Measurements from ENCODE around the gene SETD1A.

The SETD1A gene

DNA sequence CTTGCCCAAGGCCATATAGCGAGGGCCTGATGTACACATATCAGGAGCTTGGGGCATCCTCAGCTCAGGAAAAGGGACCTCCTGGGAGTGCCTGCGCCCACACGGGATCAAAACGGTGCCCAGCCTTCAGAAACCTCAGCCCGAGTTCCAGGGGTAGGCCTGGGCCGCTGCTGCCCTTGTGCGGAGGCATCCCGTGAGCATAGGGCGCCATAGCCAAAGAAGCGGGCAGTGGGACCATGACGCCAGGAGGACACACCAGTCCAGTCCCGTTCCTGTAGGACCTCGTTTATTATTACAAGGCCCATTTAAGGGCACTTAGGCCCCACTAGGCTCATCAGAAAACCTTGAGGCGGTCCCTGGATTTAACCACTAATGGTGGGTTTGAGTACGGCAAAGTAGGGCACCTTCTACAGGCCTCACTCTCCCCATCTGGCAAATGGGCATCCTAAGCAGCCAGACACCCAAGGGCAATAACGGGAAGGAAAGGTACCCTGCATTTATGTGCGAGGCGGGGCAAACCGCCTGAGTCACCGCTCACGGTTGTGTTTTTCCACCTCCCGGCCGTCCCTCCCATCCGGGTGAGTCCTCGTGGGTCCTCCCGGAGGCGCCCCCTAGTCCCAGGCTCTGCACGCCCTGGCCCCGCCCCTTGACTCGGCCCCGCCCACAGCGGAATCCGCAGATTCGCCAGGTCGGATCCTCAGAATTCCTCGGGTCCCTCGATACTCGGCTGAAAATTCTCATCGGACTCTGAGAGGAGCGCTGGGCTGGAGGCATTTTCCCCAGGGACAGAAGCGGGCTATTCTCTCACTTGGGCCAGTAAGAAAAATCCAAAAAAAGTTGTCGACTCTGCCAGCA, 726 bp upstream of the SETD1A start:
- peak; percentile 77 to 82 for DNase-seq

DNA sequence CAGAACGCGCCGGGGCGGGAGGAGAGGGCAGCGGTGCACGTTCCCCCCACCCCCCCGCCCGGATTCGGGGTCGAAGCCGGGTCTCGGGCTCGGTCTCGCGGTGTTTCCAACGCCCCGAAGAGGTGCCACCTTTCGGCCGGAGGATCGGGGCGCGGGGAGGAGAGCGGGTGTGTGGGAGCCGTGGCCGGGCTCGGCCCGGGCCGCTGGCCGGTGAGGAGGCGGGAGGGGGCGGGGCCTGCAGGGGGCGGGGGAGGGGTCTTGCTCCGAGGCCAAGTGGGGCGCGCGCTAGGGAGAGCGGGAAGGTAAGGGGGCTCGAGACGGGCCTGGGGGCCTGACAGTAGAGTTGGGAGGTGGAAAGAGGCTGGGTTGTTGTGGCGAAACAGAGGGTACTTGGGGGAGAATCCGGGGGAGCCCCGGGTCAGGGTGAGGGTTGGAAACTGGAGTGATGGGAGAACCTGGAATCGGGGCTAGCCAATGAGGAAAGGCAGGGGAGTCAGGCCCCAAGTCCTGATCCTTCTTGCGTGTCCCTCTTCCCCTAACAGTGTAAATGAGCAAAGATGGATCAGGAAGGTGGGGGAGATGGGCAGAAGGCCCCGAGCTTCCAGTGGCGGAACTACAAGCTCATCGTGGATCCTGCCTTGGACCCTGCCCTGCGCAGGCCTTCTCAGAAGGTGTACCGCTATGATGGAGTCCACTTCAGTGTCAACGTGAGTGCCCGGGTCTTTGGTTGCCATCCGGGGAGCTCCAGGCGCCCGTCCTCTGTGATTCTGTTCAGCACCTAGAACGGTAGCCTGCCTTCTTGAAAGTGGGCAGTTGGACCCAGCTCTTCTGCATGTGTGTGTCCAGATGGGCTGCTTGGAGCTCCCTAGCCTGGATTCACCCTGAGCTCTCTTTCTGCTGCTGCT, 873 bp downstream of the SETD1A start:
- DNase-seq = peak; percentile 40 to 80

DNA sequence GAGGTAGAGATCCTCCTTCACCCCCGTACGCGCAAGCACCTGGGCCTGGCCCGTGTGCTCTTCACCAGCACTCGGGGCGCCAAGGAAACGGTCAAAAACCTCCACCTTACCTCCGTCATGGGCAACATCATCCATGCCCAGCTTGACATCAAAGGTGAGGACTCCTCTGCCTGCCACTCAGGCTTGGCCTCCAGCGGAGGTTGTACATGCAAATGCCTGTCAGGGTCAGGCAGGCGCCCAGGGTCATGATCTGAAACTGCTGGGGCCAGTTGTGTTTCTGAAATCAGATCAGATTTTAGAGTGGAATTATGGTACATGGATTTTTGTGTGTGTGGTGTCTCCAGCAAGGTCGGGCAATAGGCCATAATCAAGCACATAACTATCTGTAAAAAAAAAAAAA, 3.8 kb downstream of the SETD1A start:
- no peak for DNase-seq

DNA sequence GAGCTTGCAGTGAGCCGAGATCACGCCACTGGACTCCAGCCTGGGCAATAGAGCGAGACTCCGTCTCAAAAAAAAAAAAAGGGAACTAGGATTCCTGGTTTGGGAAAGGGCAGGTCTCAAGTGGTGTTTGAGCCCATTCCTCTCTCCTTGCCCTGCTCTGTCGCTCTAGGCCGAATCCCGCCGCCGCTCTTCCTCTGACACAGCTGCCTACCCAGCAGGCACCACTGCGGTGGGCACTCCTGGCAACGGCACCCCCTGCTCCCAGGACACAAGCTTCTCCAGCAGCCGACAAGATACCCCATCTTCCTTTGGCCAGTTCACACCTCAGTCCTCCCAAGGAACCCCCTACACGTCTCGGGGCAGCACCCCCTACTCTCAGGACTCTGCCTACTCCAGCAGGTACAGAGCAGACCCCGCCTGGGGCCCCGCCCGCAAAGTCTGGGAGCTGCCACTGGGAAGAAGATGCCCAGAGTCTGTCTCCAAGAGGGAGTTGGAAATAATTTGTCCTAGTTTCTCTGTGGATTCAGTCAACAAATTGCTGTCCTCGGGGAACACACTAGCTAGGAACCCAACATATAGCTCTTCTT, 6.5 kb downstream of the SETD1A start:
- DNase-seq = no peak

DNA sequence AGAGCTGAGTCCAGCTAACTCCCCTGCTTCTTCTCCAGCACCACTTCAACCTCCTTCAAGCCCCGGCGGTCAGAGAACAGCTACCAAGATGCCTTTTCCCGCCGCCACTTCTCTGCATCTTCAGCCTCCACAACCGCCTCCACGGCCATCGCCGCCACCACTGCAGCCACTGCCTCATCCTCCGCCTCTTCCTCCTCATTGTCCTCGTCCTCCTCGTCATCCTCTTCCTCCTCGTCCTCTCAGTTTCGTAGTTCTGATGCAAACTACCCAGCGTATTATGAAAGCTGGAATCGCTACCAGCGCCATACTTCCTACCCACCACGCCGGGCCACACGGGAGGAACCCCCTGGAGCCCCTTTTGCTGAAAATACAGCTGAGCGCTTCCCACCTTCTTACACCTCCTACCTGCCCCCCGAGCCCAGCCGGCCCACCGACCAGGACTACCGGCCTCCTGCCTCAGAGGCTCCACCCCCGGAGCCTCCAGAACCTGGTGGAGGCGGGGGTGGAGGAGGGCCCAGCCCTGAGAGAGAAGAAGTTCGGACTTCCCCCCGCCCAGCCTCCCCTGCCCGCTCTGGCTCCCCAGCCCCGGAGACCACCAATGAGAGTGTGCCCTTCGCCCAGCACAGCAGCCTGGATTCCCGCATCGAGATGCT, 7.1 kb downstream of the SETD1A start:
- DNase-seq = no peak

DNA sequence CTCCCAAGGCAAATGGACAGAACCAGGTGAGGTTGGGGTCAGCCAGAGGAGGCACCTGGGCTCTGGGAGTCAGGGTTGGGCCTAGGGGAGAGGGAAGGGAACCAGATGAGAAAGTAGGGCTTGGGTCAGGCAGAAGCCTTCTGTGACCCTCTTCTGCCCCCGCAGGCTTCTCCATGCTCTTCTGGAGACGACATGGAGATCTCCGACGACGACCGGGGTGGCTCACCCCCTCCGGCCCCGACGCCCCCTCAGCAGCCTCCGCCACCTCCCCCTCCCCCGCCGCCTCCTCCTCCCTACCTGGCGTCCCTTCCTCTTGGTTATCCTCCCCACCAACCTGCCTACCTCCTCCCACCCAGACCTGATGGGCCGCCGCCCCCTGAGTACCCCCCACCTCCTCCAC, 7.9 kb downstream of the SETD1A start:
- DNase-seq = no peak

DNA sequence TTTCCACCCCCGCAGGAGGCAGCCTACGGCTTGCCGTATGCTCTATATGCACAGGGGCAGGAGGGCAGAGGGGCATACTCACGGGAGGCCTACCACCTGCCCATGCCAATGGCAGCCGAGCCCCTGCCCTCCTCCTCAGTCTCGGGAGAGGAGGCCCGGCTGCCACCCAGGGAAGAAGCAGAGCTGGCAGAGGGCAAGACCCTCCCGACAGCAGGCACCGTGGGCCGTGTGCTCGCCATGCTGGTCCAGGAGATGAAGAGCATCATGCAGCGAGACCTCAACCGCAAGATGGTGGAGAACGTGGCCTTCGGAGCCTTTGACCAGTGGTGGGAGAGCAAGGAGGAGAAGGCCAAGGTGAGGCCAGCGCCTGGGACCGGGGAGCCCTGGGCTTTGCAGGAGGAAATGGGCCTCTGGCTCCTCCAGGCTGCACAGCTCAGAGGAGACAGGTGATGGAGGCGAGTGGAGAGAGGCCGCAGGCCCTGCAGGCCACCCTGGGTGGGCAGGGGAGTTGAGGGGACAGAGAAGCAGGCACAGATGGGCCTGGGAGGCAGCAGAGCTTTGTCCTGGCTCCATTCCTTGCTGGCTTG, 8.6 kb downstream of the SETD1A start:
- DNase-seq = no peak

DNA sequence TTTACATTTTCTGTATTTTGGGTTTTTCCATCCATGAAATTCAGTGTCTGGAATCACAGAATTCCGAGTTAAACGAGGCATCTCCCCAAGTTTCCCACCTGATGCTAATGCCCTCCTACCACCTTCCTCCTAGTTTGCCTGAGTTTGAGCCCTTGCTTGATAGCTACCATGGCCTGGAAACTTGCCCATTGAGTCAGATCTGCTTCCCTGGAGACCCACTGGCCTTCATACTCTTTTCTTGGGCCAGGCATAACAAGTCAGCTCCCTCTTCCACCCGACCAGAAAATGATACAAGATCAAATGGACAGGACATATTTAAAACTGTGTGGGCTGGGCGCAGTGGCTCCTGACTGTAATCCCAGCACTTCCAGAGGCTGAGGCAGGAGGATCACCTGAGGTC, 10.2 kb downstream of the SETD1A start:
- DNase-seq = no peak

DNA sequence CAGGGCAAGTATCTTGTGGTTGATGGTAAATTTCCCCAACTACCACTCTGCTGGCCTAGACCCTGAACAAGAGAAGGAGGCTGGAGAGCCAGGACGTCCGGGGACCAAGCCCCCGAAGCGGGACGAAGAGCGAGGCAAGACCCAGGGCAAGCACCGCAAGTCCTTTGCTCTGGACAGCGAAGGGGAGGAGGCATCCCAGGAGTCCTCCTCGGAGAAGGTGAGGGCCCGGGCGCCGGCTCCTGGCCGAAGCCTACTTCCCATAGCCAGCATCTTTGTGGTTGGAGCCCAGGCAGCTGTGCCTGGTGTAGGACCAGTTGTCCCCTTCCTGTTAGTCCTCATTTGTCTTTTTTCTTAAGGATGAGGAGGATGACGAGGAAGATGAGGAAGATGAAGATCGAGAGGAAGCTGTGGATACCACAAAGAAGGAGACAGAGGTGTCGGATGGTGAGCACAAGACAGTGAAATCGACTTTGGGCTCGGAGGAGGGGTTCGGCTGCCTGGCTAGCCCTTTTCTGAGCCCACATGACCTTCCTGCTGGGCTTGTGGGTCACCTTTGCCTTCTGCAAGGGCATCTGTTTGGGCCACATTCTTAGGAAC, 11.8 kb downstream of the SETD1A start:
- DNase-seq = no peak

DNA sequence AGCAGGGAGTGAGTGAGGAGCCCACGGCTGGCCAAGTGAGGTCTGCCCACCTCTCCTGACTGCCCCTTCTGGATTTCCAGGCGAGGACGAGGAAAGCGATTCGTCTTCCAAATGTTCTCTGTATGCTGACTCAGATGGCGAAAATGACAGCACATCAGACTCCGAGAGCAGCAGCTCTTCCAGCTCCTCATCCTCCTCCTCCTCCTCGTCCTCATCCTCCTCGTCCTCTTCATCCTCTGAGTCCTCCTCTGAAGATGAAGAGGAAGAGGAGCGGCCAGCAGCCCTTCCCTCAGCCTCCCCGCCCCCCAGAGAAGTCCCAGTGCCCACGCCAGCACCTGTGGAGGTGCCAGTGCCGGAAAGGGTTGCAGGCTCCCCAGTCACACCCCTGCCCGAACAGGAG, 13.7 kb downstream of the SETD1A start:
- no peak for DNase-seq

DNA sequence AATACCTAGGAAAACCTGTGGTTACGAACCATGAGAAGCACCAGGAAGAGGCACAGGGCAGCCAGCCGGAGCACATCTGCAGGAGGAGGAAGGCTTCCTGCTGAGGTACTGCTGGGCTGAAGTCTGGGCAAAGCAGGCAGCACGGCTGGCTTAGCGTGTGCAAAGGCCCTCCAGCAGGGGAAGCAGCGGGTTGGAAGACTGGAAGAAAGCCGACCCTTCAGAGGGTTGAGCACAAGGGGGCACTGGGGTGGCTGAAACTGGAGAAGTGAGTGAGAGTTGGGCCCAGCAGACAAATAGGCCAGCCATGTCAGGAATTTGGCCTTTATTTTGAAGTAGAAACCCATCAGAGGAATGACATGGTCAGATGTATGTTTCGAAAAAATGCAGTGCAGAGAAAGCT, 15.3 kb downstream of the SETD1A start:
- DNase-seq = no peak

DNA sequence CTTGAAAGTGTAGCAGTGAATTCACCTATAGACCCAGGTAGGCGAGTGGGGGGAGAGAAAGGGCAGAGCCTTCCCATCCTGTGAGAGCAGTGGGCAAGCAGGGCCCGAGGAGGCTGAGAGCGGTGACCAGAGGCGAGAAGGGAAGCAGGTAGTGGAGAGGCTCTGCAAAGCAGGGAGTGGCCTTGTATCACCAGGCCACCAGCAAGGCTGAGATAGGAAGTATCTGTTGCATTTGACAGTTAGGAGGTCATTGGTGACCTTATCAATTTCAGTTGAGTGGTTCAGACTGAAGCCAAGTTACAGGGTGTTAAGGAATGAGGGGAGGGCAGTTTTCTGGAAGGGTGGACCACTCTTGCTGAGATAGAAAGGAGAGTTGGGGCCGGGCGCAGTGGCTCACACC, 16.8 kb downstream of the SETD1A start:
- no peak for DNase-seq

DNA sequence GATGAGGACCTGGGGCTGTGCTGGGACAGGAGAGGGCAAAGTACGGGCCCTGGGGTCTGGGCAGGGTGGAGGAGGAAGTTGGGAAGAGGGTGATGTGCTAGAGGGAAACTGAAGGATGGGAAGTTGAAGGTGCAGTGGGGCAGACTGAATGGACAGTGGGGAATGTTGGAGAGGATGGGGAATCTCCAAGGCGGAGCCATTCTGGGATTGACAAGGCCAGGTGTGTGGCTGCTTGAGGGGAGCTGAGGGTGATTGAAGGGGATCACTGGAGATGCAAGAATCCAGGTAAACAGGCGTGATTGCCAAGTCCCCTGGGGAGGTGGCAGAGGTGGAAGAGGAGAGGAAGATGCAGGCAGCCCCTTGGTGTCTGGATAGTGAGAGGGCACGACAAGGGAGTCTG, 18.9 kb downstream of the SETD1A start:
- no peak for DNase-seq

DNA sequence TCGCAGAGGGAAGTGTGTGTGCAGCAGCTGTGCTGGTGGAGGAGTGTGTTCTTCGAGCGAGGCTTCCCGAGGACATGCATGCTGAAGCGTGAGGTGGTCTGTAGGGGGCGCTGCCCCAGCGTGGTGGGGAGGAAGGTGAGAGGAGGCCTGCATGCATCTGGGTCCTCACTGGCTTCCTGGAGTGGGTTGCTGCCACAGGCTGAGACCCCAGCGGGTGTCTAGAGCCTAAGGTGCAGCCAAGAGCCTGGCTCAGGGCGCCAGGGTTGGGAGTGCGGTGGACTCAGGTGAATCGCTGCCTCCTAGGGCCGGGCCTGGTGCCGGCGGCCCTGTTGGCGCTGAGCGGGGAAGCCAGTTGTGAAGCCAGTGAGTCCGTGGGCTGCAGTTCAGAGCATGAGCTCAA, 19.9 kb downstream of the SETD1A start:
- DNase-seq = no peak

DNA sequence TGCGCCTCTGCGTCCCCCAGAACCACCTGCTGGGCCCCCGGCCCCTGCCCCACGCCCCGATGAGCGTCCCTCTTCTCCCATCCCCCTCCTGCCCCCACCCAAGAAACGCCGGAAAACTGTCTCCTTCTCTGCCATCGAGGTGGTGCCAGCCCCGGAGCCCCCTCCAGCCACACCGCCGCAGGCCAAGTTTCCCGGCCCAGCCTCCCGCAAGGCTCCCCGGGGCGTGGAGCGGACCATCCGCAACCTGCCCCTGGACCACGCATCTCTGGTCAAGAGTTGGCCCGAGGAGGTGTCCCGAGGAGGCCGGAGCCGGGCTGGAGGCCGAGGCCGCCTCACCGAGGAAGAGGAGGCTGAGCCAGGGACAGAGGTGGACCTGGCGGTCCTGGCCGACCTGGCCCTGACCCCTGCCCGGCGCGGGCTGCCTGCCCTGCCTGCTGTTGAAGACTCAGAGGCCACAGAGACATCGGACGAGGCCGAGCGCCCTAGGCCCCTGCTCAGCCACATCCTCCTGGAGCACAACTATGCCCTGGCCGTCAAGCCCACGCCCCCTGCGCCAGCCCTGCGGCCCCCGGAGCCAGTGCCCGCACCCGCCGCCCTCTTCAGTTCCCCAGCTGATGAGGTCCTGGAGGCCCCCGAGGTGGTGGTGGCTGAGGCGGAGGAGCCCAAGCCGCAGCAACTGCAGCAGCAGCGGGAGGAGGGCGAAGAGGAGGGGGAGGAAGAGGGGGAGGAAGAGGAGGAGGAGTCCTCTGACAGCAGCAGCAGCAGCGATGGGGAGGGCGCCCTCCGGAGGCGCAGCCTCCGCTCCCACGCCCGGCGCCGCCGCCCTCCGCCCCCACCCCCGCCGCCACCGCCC, 21.8 kb downstream of the SETD1A start:
- no peak for DNase-seq

DNA sequence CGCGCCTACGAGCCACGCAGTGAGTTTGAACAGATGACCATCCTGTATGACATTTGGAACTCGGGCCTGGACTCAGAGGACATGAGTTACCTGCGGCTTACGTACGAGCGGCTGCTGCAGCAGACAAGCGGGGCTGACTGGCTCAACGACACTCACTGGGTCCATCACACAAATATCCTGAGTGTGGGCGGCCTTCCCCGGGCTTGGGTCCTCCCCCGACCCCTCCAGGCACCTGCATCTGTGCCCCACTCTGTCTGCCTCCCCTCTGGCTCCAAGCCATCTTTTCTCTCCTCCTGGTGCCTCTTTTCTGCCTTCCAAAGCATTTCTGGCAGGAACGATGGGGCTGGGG, 22.4 kb downstream of the SETD1A start:
- no peak for DNase-seq

DNA sequence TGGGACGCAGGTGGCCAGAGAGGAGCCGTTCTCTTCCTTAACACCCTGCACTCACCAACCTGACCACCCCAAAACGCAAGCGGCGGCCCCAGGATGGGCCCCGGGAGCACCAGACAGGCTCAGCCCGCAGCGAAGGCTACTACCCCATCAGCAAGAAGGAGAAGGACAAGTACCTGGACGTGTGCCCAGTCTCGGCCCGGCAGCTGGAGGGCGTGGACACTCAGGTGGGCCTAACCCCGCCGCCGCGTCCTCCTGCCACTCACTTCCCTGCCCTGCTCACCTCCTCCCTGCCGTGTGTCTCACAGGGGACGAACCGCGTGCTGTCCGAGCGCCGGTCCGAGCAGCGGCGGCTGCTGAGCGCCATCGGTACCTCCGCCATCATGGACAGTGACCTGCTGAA, 22.9 kb downstream of the SETD1A start:
- no peak for DNase-seq

DNA sequence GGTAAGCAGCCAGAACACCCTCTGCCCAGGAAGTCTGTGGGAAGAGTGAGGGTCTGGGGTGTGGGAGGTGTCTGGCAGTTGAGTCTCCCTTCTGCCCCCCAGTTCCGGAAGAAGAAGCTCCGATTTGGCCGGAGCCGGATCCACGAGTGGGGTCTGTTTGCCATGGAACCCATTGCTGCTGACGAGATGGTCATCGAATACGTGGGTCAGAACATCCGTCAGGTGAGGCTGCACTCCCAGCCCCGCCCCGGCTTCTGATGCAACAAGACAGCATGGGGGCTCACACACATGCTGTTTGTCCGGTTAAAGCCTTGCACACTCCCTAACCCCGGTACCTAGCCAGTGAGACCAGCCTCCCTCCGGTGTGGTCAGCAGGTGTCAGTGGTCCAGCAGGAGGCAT, 23.4 kb downstream of the SETD1A start:
- DNase-seq = no peak

DNA sequence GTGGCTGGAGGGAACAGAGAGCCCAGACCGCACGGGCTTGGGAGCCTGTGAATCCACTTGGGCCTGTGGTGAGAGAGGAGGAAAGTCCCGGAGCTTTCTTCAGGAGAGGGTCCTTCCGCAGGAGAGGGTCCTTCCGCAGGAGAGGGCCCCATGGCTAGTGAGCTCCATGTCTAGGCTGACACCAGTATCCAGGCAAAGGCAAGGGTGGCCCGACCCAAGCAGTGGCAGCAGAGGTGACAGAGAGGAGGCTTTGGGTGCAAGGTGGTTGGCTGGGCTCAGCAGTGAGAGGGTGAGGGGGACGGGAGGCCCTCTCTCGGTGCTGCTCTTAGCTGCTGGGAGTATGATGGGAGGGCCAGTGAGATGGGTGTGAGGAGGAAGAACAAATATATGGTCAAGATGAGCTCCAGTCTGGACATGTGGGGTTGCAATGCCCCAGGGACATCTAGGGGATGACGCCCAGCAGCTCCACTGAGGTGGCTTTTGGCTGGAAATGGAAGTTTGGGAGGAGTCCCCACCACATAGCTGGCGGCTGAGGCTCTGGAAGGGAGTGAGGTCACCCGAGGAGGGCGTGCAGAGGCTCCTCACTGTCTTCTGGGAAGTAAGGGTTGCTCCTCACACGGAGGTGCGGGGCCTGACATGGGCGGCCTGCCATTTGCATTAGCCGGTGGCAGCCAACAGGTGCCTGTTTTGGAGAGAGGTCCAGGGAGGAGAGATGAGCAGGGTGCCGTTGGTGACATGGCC, 25.2 kb downstream of the SETD1A start:
- DNase-seq = no peak

DNA sequence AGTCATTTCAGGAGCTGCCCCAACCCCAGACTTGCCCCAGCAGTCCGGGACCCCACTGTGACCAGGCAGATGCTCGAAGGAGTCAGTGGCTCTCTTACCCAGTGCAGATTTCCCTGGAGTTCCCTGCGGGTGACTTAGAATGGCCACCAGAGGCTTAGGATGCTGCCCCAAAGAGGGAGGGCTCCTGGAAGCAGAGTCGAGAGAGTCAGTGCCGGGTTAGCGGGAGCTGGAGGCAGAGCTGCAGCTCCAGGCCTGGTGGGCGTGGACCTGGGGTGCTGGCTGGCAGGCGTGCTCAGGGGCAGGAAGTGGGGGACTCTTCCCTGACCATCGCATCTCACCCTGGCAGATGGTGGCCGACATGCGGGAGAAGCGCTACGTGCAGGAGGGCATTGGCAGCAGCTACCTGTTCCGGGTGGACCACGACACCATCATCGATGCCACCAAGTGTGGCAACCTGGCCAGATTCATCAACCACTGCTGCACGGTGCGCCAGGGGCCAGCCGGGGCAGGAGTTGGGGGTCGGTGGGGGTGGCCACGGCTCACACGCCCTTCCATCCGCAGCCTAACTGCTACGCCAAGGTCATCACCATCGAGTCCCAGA, 25.8 kb downstream of the SETD1A start:
- no peak for DNase-seq

Measured in SHP77 (cell line).